GM12874 (cell line): ENCODE results near the gene ZNF608.

Experiments used
- TF ChIP-seq, protein P1 (sequence below): IDR thresholded peaks from 2 replicates; pipeline ENCODE4 v1.5.1; 2011; ENCODE audit warnings: low read depth, mild to moderate bottlenecking, control low read depth, low read length, moderate library complexity; ENCODE audit not compliant: insufficient read depth

Gene ZNF608

DNA sequence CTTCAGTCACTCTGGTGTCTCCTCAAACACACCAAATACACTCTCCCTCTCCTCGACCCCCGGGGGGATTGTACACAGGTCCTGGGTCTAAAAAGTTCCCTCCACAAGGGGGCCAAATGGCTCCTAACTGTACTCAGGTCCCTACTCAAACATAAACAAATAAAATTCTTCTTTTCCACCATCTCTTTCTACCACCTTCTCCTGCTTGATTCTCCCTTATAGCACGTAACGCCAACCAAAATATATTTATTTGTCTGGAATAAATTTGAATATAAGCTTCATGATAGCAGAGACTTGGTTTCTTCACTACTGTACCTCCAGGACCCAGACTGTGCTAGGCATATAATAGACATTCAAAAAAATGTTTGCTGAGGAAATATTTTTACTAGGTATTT is 21.4 kb downstream of the ZNF608 start:
- TF ChIP-seq, protein P1, sequence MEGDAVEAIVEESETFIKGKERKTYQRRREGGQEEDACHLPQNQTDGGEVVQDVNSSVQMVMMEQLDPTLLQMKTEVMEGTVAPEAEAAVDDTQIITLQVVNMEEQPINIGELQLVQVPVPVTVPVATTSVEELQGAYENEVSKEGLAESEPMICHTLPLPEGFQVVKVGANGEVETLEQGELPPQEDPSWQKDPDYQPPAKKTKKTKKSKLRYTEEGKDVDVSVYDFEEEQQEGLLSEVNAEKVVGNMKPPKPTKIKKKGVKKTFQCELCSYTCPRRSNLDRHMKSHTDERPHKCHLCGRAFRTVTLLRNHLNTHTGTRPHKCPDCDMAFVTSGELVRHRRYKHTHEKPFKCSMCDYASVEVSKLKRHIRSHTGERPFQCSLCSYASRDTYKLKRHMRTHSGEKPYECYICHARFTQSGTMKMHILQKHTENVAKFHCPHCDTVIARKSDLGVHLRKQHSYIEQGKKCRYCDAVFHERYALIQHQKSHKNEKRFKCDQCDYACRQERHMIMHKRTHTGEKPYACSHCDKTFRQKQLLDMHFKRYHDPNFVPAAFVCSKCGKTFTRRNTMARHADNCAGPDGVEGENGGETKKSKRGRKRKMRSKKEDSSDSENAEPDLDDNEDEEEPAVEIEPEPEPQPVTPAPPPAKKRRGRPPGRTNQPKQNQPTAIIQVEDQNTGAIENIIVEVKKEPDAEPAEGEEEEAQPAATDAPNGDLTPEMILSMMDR: 0 out of 2 replicates have a peak, but pooled peaks have one; percentile 2

- TF ChIP-seq, protein P1: no peak
These were observed 21.9 kb downstream of the ZNF608 start for GRCh38 chr5:124724357-124725039.

DNA sequence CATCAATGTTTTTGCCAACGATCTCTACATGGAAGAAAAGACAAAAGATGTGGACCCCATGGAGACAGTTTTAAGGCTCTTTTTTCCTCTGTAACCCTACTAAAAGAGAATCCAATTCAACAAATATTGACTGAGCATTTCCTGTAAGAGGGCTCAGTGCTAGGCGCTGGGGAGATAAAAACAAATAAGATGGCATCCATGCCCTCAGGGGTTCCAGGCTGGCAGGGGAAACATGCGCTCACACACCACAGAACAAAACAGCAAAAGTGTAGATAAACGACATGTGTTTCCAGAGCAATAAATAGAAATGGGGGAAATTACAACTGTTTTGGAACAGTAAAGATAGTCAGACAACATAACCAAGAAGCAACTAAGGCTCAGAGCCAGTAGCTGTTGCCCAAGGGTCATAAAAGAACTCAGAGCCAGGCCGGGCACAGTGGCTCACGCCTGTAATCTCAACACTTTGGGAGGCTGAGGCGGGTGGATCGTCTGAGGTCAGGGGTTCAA is 25.2 kb downstream of the ZNF608 start:
- TF ChIP-seq, protein P1: no peak

GRCh38 chr5:124720593-124720992 is 25.8 kb downstream of the ZNF608 start:
- TF ChIP-seq, protein P1: no peak

DNA sequence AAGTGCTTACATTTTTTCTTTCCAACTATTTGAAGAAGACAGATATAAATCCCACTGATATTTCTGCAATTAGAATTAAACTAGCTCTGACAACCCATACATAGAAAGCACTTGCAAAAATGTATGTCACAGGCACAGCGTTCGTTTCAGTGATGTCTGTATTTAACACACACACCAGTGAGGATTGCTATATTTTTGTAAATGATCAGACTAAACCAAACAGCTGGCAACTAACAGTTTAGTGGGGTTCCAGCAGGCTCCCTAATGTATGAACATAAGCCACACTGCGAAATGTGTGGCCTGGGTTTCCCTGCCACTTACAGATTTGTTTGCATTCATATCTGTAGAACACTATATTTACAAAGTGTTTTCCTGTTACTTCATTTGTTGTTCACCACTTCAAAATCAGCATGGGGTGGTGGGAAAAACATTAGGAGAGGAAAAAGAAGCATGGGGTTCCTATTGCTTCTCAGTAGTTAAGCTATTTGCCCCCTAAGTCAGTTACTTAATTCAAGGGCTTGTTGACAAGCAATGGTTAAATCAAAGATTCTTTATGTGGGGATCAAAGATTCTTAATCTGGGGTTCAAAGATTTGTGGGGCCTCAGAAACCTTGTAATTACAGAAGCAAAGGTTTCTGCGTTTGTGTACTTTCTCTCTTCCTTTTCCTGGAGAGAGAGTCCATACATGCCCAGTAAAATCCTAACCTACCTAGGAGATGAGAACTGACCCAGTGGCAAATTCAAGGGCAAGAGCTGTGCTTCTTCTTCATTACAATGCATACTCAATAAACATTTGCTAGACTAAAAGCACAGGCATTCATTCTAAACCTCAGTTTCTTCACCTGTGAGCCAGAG is 27.1 kb downstream of the ZNF608 start:
- TF ChIP-seq, protein P1: no peak

DNA sequence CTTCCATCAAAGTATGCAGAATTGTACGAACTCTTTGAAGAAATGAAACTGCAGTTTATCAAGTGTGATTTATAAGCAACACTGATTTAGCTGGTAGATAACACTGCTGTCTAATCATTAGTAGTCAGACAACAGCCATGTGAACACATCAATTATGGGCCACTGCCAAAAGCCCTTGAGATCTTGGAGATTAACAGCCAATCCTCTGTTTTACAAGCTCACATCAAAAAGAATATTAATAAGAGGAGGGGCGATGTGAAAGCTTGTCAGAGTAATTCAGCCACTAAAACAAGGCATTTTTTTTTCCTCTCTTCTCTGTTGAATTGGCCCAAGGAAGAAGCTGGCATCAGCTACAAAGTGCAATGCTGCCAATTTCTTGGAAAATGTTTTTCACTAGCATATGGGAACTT is 28.1 kb downstream of the ZNF608 start:
- TF ChIP-seq, protein P1: no peak

GRCh38 chr5:124716169-124716568 is 30.3 kb downstream of the ZNF608 start:
- TF ChIP-seq, protein P1: no peak
